ENCODE measurements around the gene SH3GL3. TPM values are rescaled to one million over a fixed set of nuclear protein-coding genes. Genes with fewer than 3 reads are reported as not detected.

The SH3GL3 gene, protein sequence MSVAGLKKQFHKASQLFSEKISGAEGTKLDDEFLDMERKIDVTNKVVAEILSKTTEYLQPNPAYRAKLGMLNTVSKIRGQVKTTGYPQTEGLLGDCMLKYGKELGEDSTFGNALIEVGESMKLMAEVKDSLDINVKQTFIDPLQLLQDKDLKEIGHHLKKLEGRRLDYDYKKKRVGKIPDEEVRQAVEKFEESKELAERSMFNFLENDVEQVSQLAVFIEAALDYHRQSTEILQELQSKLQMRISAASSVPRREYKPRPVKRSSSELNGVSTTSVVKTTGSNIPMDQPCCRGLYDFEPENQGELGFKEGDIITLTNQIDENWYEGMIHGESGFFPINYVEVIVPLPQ
- polyA plus RNA-seq (2011; rRNA removed) (0.19 TPM in 1 of 2 replicates, not detected in the other), polyA plus RNA-seq (2017; fragmentation: RNase III; extraction: RNeasy Plus Mini Kit Qiagen cat#74134 plus additional on column Dnase treatment) (0.21 to 0.37 TPM (median 0.22 TPM) in 3 replicates), polyA minus RNA-seq (2011; rRNA and poly(A)+ RNA removed) (not detected in 2 replicates)
- 0.05 and 0.08 TPM in 2 replicates for polyA plus RNA-seq (2012; cell fraction: cytosol; rRNA removed)
- not detected in 2 replicates for polyA plus RNA-seq (2012; cell fraction: nucleus; rRNA removed)

DNA sequence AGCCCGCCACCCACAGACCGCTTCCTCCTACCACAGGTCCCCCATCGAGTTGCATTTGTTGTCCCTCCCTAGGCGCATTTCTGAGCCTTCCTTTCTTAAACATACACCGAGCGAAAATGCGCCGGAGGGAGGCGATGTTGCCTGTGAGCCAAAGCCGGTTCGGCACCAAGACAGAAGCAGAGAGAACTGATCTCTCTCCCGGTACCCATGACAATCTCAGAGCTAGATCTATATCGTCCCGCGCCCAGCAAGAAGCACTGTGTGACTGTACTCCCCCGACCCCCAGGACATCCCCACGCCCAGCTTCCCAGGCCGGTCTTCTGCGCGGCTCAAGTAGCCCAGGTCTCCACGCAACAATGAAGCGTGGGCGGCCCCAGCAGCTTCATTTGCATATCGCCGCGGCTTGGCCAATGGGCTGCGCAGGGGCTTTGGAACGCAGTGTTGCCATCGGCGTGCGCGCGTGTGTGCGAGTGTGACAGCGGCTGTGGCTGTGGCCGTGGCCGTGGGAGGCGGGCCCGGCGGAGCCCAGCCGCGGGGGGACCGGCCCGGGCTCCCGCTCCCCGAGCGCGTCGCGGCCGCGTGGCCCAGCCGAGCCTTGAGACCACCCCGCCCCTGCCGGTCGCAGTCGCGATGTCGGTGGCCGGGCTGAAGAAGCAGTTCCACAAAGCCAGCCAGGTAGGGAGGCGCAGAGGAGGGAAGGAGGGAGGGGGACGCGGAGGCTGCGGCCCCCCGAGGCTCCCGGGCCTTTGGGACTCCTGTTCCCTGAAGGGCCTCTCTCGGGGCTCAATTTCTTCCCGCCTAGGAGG, at the start of gene SH3GL3:
SH3GL3 (plus strand) TSS at position 438 of the 806 bp plus-strand sequence; CDS start at position 631, 193 bp downstream.
- TF ChIP-seq CHD2 (IDR thresholded peaks at IDR 0.05; ENCODE audit: low read length, partially characterized antibody) (no peak), HDAC2 (IDR thresholded peaks at IDR 0.05) (no peak), CEBPB (IDR thresholded peaks at IDR 0.05) (no peak), SMC3 (IDR thresholded peaks at IDR 0.05) (peak; percentile 43; the same call in 1 of the 3 replicates), RAD21 (conservative IDR thresholded peaks at IDR 0.05 in 1 of 2, IDR thresholded peaks at IDR 0.05 in 1 of 2) (peak; percentile 50 to 56; a peak in 4 of 5 replicates), EHF (CRISPR knock-in tag; IDR thresholded peaks at IDR 0.05) (no peak), NPAS2 (CRISPR knock-in tag; IDR thresholded peaks at IDR 0.05; ENCODE audit: borderline replicate concordance) (no peak), HOXA7 (CRISPR knock-in tag; IDR thresholded peaks at IDR 0.05) (no peak), PHF8 (IDR thresholded peaks at IDR 0.05; ENCODE audit: borderline replicate concordance, low read depth) (no peak), JUN (IDR thresholded peaks at IDR 0.05) (no peak), MAZ (IDR thresholded peaks at IDR 0.05; ENCODE audit: borderline replicate concordance, low read depth, low read length) (no peak), ZFP36 (IDR thresholded peaks at IDR 0.05; ENCODE audit: borderline replicate concordance, partially characterized antibody) (no peak), KDM1A (IDR thresholded peaks at IDR 0.05; ENCODE audit: low read depth) (no peak), JUNB (IDR thresholded peaks at IDR 0.05) (no peak), NR3C1 (IDR thresholded peaks at IDR 0.05) (no peak), KDM5A (IDR thresholded peaks at IDR 0.05) (no peak), HOXB13 (CRISPR knock-in tag; IDR thresholded peaks at IDR 0.05; ENCODE audit: low read depth) (no peak), POLR2A (IDR thresholded peaks at IDR 0.05; ENCODE audit: low read length) (no peak), ZC3H11A (IDR thresholded peaks at IDR 0.05) (no peak), RFX5 (IDR thresholded peaks at IDR 0.05) (0 out of 2 replicates have a peak, but pooled peaks have one; percentile 66)
- TF ChIP-seq, protein P1, sequence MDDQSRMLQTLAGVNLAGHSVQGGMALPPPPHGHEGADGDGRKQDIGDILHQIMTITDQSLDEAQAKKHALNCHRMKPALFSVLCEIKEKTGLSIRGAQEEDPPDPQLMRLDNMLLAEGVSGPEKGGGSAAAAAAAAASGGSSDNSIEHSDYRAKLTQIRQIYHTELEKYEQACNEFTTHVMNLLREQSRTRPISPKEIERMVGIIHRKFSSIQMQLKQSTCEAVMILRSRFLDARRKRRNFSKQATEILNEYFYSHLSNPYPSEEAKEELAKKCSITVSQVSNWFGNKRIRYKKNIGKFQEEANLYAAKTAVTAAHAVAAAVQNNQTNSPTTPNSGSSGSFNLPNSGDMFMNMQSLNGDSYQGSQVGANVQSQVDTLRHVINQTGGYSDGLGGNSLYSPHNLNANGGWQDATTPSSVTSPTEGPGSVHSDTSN (IDR thresholded peaks at IDR 0.05) = no peak
- TF ChIP-seq, protein P2, sequence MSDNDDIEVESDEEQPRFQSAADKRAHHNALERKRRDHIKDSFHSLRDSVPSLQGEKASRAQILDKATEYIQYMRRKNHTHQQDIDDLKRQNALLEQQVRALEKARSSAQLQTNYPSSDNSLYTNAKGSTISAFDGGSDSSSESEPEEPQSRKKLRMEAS (IDR thresholded peaks at IDR 0.05) = peak; percentile 37; the same call in 1 of the 2 replicates
- TF ChIP-seq, protein P3, sequence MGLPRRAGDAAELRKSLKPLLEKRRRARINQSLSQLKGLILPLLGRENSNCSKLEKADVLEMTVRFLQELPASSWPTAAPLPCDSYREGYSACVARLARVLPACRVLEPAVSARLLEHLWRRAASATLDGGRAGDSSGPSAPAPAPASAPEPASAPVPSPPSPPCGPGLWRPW (IDR thresholded peaks at IDR 0.05) = no peak
- TF ChIP-seq, protein P4, sequence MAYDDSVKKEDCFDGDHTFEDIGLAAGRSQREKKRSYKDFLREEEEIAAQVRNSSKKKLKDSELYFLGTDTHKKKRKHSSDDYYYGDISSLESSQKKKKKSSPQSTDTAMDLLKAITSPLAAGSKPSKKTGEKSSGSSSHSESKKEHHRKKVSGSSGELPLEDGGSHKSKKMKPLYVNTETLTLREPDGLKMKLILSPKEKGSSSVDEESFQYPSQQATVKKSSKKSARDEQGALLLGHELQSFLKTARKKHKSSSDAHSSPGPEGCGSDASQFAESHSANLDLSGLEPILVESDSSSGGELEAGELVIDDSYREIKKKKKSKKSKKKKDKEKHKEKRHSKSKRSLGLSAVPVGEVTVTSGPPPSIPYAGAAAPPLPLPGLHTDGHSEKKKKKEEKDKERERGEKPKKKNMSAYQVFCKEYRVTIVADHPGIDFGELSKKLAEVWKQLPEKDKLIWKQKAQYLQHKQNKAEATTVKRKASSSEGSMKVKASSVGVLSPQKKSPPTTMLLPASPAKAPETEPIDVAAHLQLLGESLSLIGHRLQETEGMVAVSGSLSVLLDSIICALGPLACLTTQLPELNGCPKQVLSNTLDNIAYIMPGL (CRISPR knock-in tag; IDR thresholded peaks at IDR 0.05; ENCODE audit: borderline replicate concordance) = no peak
- TF ChIP-seq, protein P5, sequence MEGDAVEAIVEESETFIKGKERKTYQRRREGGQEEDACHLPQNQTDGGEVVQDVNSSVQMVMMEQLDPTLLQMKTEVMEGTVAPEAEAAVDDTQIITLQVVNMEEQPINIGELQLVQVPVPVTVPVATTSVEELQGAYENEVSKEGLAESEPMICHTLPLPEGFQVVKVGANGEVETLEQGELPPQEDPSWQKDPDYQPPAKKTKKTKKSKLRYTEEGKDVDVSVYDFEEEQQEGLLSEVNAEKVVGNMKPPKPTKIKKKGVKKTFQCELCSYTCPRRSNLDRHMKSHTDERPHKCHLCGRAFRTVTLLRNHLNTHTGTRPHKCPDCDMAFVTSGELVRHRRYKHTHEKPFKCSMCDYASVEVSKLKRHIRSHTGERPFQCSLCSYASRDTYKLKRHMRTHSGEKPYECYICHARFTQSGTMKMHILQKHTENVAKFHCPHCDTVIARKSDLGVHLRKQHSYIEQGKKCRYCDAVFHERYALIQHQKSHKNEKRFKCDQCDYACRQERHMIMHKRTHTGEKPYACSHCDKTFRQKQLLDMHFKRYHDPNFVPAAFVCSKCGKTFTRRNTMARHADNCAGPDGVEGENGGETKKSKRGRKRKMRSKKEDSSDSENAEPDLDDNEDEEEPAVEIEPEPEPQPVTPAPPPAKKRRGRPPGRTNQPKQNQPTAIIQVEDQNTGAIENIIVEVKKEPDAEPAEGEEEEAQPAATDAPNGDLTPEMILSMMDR (IDR thresholded peaks at IDR 0.05) = peak; percentile 55
- H3K4me1 ChIP-seq = 0 out of 3 replicates have a peak, but pooled peaks cover 4% of the 10 kb centered on the region
- FAIRE-seq (no peak), DNase-seq (ENCODE audit: low read depth in 1 of 2, low spot score in 1 of 2) (peak; percentile 63 to 73), ATAC-seq (peak; percentile 87 to 93)
- ChIA-PET CTCF (interaction anchor here (0.5 to 7.1 kb wide), 30 partner anchors 9 to 436 kb away, joined by 3 to 76 read pairs (median 3); no protein-coding TSS in a partner anchor), POLR2A (no interaction called here)
- no peaks in the 10 kb centered on the region for H3K9me3 ChIP-seq
- peak within 1 kb of the TSS; percentile 64 for H3K4me3 ChIP-seq
- 2% methylated on average over 46 of the region's 68 CpGs for WGBS (ENCODE audit: missing lambda C conversion rate)
- H3K27ac ChIP-seq = peak within 1 kb of the TSS in 1 of 2 experiments; percentile 56; a peak in 3 of 6 replicates
- peak within 1 kb of the TSS; percentile 99 for H3K4me2 ChIP-seq
